Activated CD8-positive, alpha-beta memory T cell treated with anti-CD3 and anti-CD28 coated beads, Interleukin-2, amount 50 U/mL, for 48 hours (primary cell): ENCODE measurements around the gene COG5.

Experiments
- DNase-seq: peaks from one replicate; pipeline ENCODE4 v3.0.0-alpha.2; 2020

Gene COG5

GRCh38 chr7:107210400-107210799 lies 353.3 kb downstream of the COG5 start:
- DNase-seq: no peak

DNA sequence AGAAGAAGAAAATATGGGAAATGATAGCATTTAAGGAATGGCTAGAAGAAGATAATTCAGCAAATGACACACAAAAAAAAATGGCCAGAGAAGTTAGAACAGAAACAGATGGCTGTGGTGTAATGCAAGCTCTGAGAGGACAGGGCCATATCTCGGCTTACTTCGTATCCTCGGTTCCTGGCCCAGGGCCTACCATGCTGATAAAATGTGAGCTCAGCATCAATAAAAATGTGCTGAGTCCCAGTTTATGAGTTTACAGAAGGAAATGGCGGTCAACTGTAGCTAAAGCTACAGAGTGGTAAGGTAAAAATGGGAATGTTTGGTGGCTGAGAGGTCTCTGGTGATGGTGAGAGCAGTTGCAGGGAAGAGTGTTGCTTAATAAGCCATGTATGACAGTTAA lies 354.2 kb downstream of the COG5 start:
- no peak for DNase-seq

DNA sequence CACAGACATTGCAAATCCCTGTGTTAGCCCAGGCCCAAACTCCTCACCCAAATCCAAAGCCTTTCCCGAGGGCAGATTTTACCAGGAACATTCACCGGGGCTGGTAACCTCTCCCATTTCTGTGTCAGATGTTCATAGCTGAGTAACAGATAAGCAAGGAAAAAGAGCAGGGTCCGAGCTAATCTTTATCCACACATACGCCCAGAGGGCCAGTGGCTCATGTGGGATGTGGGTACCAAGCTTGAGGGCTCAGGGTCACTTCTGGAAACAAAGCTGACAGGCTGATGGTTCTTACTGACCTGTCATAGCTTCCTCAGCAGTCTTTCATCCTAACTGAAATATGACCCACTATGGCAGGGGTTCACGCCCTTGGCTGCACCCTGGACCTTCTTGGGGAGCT lies 355.2 kb downstream of the COG5 start:
- no peak for DNase-seq

- DNase-seq: no peak
These were observed 355.6 kb downstream of the COG5 start for GRCh38 chr7:107208024-107208521.

DNA sequence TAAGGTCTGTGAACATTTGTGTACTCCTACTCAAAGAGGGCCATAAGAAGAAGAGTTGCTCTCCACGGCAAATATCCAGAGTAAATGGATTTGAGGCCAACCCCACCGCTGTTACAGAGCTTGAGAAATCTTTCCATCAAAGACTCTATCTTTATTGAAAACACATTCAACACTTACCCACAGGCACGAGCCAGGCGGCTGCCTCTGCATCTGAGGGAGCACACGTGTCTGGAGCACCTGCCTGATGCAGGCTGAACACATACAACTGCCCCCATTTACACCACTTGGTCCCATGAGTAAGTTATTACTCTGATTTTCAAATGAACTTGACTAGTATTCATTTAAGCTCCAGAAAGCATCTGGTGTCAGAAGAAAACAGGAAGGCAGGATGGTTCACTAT lies 356.3 kb downstream of the COG5 start:
- DNase-seq: no peak

DNA sequence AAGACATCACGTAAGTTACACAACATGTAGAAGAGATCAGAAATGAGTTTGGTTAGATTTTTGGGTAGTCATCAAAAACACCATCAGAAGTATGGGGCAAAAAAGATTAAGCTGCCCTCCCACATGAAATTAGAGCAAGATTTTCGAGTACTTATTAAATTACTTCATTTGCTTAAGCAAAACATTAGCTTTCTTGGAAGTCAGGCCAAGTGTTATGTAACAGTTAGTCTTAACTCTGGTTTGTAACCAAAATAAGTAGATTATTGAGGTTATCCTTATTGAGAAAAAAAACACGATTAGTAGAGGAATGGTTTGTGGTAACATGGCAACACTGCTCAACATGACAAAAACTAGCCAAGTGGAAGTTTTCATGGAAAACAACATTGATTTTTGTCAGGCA lies 357.0 kb downstream of the COG5 start:
- no peak for DNase-seq

- no peak for DNase-seq
These were observed 357.6 kb downstream of the COG5 start for GRCh38 chr7:107206136-107206535.

DNA sequence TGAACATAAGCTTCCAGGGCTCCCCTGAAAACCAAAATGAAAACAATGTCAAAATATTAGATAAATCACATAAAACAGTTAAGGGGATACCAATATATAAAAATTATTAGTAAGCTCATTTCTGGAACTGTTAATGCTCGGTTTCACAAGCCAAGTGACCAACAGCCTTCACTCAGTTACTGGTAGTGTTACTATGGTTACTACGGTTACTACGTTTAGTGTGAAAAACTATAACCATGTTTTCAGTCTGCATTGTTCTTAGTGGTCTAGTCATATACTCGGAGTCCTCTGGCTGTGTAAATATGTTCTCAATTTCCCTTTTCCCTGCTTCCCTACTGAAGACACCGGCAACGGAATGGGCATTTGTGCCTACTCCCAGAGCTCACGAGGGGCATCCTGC lies 360.1 kb downstream of the COG5 start:
- DNase-seq: no peak

- DNase-seq: no peak
These were observed 361.8 kb downstream of the COG5 start for GRCh38 chr7:107201795-107202450.

DNA sequence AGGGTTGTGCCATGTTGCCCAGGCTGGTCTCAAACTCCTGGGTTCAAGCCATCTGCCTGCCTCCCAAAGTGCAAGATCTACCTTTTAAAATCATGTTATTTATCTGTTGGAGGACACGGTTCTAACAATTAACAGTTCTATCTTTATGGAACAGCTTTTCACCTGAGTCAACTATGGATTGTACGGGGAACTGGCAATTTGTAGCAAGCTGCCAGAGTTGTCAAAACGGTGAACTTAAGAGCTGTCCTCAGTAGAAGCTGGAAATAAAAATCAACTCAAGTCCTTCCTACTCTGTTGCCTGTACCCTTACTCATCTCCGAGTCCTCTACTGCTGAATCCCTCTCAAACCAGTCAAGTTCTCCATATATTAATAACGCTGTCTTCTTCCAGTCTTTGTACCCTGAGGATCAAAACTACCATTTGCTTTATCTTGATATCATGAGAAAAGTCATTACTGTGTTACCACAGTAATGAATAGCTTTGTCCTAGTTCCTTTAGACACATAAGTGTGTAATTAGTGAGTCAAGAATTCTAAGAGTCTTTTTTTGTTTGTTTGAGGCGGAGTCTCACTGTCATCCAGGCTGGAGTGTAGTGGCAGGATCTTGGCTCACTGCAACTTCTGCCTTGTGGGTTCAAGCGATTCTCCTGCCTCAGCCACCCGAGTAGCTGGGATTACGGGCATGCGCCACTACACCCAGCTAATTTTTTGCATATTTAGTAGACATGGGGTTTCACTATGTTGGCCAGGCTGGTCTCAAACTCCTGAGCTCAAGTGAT lies 366.7 kb downstream of the COG5 start:
- no peak for DNase-seq

DNA sequence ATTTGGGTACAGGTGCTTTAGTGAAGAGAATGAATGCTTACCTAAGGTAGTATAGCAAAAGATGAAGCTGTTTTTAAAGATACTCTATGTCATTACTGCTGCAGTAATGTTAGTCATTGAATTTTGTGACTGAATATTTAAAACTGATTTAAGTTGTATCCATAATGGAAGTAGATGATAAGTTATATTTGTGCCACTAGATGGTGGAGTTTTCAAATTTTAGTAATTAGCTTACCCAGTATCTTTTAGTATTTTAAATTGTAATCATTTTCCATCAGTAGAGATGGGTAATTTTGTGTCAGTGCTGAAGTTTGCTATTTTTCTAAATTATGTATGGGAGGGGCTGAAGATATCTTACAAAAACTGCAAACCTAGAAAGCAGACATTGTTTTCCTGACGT lies 369.7 kb downstream of the COG5 start:
- DNase-seq: no peak

- DNase-seq: no peak
These were observed 373.6 kb downstream of the COG5 start for GRCh38 chr7:107190090-107190489.

DNA sequence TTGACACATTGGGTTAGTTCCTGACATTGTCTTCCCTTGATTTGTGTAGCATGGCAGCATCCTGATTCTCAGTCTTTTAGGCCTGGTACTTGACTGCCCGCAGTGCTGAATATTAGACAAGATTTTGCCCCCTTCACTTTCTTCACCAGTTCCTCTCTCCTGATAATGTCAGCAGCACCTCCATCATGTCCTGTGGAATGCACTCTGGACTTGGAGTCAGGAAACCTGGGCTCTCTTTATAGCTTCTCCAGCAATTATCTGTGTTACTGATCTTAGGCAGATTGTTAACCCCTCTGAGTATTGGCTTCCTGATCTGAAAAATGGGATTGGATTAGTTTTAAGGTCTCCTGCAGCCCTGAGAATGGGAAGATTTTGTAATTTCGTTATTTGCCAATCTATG lies 375.9 kb downstream of the COG5 start:
- DNase-seq: no peak

DNA sequence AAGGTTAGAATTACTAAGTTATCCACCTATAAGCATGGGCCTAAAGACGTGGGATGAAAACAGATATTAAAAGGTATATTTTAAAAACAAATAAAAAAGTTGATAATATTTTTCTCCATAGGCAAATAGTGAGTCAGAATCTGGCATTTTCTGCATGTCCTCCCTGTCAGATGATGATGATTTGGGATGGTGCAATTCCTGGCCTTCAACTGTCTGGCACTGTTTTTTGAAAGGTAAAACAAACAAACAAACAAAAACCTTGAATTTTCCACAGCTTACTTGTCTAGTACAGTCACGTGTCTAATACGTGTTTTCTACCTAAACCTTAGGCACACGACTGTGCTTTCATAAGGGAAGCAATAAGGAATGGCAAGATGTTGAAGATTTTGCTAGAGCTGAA lies 377.5 kb downstream of the COG5 start:
- DNase-seq: no peak

DNA sequence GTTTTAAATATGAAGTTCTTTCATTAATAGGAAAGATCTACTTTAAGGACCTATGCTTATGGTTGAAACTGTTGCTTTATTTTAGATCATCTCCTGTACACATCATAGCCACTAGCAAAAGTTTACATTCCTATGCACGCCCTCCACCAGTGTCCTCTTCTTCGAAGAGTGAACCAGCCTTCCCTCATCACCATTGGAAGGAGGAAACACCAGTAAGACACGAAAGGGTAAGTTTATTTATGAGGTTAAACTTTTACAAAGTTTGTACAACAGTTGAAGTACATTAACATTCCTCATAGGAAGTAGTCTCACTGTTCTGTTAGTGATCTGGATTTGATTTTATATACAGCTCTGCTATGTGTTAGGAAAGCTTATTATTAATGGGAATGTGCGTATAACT lies 378.0 kb downstream of the COG5 start:
- DNase-seq: no peak

GRCh38 chr7:107181172-107181571 lies 382.5 kb downstream of the COG5 start:
- no peak for DNase-seq

GRCh38 chr7:107180378-107180777 lies 383.3 kb downstream of the COG5 start:
- DNase-seq: peak; percentile 78

GRCh38 chr7:107179326-107180164 lies 384.2 kb downstream of the COG5 start:
- no peak for DNase-seq

- DNase-seq: no peak
These were observed 389.9 kb downstream of the COG5 start for GRCh38 chr7:107173691-107174406.

GRCh38 chr7:107173191-107173590 lies 390.5 kb downstream of the COG5 start:
- no peak for DNase-seq

DNA sequence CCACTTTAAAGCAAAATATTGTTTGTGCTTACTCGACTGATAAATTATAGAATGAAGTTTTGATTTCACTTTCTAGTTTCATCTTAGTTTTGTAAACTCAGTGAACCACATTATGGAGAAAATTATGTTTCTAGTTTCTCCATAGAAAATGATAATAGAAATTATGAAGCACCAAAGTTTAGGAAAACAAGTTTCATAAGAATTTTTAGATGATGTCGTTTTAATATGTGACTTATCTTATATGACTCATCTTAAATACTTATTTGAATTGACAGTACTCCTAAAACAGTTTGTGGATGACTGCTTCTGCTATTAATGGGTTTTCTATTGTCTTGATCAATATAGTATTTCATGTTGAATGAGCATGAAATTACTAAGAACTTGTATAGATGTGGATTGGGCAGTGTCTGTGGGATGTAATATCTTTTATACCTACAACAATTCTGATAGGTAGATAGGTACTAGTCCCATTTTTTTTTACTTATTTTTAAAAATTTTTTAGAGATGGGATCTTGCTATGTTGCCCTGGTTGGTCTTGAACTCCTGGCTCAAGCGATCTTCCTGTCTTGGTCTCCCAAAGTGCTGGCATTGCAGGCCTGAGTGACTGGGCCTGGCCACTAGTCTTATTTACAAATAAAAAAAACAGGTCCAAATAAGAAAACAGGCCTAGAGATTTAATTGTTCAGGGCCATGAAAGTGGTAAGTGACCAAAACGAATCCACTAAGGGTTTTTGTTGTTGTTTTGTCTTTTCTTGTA lies 391.3 kb downstream of the COG5 start:
- DNase-seq: no peak

- no peak for DNase-seq
These were observed 392.2 kb downstream of the COG5 start for GRCh38 chr7:107171496-107171895.
